Pancreas (tissue), 10 donors: Measurements from ENCODE around the gene PRELP. TPM values are rescaled to one million over a fixed set of nuclear protein-coding genes. Genes with fewer than 3 reads are reported as not detected.

Source experiments
- ATAC-seq, 4 donors: fragments of 200-7000 bp; cut with Tn5 transposase; one replicate each; pipeline versions ENCODE4 v1.8.0 to v1.9.1; 2020; ENCODE audit warnings: mild to moderate bottlenecking in 4 of 4, moderate library complexity in 4 of 4
- DNase-seq, 6 donors: peaks; one replicate each; pipeline ENCODE4 v3.0.0-alpha.2; 2020
- FAIRE-seq: peaks from 2 replicates; lab custom pipeline; 2012; peaks lifted over from hg19 to GRCh38; lab: Jason Lieb, UNC
- H3K27ac ChIP-seq, 4 donors: fragments of 200-600 bp; sonication (generic); 1 replicate in 3 of 4; 2 replicates in 1 of 4; pipeline versions ENCODE4 v1.5.0 to v1.8.0; 2020
- H3K27me3 ChIP-seq, 4 donors: fragments of 200-600 bp; one replicate each; pipeline ENCODE4 v1.8.0; 2021
- H3K36me3 ChIP-seq, 3 donors: fragments of 200-600 bp; sonication (generic) in 1 of 3; one replicate each; pipeline versions ENCODE4 v1.5.0 to v1.8.0; 2020 to 2021
- H3K4me1 ChIP-seq, 3 donors: fragments of 200-600 bp; one replicate each; pipeline ENCODE4 v1.8.0; 2021
- H3K4me3 ChIP-seq, 4 donors: fragments of 200-600 bp; sonication (generic) in 2 of 4; one replicate each; pipeline versions ENCODE4 v1.5.0 to v1.8.0; 2020 to 2021
- H3K9me3 ChIP-seq, 4 donors: fragments of 200-600 bp; one replicate each; pipeline ENCODE4 v1.8.0; 2021
- CTCF ChIP-seq, 4 donors: fragments of 200-600 bp; sonication (generic) in 3 of 4; IDR thresholded peaks; one replicate each; pipeline versions ENCODE4 v1.5.0 to v1.8.0; 2021; ENCODE audit warnings: antibody characterized with exemption in 4 of 4
- WGBS, 2 donors: extraction: QIAGEN DNeasy Blood & Tissue Kit; methylation state at CpG; one replicate each; pipeline ENCODE4 v1.1.7; 2013; 5-methylcytosine and 5-hydroxymethylcytosine counted together
- intact Hi-C, 3 donors: fragments of 100-400 bp; cut with DNase I; formaldehyde crosslinking; loops; one replicate each; pipeline versions ENCODE4 v1.11.1 to v1.14.2; 2022
- polyA plus RNA-seq, 2 donors: library from polyadenylated mRNA; stranded (reverse); fragments of 200-250 nt; gene quantifications; one replicate each; pipeline ENCODE4 v1.2.3, GENCODE V29; 2013
- total RNA-seq, 6 donors: library from RNA; stranded (reverse); fragmentation: NEBNext Ultra II Directional in 4 of 6; extraction: Animal tissue kit (Norgen Biotek cat#: 25700) in 4 of 6; gene quantifications; one replicate each; pipeline versions ENCODE4 v1.2.1 to v1.2.4, GENCODE V29; 2021 to 2023
- donor health status: healthy with polysubstance abuse.
- donor health status: DM: no; HTN: no; CAD: no; lungs with moderate emphysema.
- donor health status: DM: no; HTN: no; CAD: no.
- donor health status: control.
- donor health status: control.
- donor health status: Bipolar disorder and iron deficiency.
- donor health status: DM: yes; HTN: yes; CAD: no.
- donor health status: DM: no; HTN: no; CAD: no.
- donor health status: DM: no; HTN: no; CAD: no.
- donor health status: DM: yes; HTN: yes; CAD: no.

Gene PRELP
- total RNA-seq (1 to 10 TPM; 1.2 to 6.6 (median 2.4) TPM), polyA plus RNA-seq (1 to 10 TPM; 3.4 to 4.1 TPM)

DNA sequence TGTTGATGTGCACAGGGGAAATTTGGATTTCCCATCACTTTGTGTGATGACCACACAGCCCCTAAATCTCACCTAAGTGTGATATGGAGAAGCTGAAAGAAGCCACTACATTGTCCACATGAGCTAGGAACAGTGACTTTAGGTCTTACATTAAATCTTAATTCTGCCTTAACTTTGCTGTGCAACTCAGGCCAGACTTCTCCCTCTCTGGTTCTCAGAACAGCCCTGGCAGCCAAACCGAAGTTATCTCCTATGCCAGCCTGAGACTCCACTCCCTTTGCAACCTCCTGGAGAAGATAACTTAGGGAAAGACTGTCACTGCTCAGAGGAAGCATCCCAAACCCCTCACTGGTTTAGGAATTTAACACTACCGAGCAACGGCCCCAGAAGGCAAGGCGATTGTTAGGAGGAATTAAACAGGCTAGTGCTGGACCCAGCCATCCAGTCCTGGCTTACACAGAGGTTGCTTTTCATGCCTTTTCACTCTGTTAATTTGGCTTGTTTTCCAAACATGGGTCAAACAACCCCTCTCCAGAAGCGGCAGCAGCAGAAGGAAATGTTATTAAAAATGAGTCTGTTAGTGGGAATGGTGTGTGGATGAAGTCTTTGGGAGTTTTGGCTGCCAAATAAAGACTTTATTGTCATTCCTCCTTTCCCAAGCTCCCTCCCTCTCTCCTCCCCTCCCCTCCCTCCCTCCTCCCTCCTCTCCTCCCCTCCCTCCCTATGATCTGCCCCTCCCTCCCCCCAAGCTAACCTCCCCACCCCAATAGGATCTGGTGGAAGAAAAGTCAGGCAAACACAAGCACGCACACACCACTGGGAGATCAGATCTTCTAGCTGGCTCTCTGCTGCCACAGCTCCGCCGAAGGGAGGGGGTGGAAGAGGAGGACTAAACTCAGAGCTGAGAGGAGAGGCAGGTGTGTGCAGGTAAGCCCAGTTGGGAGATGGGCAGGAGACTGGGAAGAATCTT is at the start of gene PRELP:
Gene PRELP, plus strand, starts transcription at position 795 of the 970 bp plus-strand sequence. CDS start 7,379 bp downstream, outside the sequence.
- Histone ChIP-seq H3K27ac (peak within 1 kb of the TSS in 3 of 4 donors; percentile 37 to 55 (median 49)), H3K9me3 (no peaks in the 10 kb centered on the region), H3K4me1 (no peaks in the 10 kb centered on the region), H3K27me3 (no peaks in the 10 kb centered on the region), H3K4me3 (no peak within 1 kb of the TSS), H3K36me3 (no peaks in the 10 kb centered on the region)
- intact Hi-C loops: no loop called here
- ATAC-seq: peak; percentile 56 to 80 (median 72)
- no peak for TF ChIP-seq CTCF (IDR thresholded peaks at IDR 0.05)
- DNase-seq: peak in 4 of 6 donors; percentile 28 to 54 (median 39)
- WGBS, 2 donors: 11 to 14% methylated on average over 7 to 8 of the region's 8 CpGs
- FAIRE-seq: no peak

DNA sequence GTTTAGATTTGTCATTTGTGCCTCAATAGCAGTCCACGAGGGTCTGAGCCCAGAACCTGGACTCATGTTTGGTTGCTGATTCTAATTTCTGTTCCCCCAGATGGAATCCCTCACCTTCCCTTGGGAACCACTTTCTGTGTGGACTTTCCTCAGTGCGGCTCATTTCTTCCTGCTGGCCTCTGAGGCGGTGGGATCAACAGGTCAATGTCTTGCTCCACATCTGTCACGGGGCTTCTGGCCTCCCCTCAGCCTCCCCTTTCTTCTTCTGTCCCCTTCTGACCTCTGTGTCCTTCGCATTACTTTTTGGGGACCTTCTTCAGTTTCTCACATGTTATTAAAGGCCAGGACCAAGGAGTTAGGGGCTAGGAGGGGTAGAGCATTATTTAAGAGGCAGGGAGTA is 49.2 kb upstream of the PRELP start:
- no peak for TF ChIP-seq CTCF (IDR thresholded peaks at IDR 0.05)
- ATAC-seq (no peak), DNase-seq (no peak), FAIRE-seq (no peak)
- Histone ChIP-seq H3K27me3 (no peaks in the 10 kb centered on the region), H3K27ac (no peak overlapping the region), H3K36me3 (no peaks in the 10 kb centered on the region), H3K4me3 (no peak overlapping the region), H3K4me1 (no peaks in the 10 kb centered on the region), H3K9me3 (no peaks in the 10 kb centered on the region)
- intact Hi-C loops: no loop called here
- 77 to 87% methylated on average over 5 of the region's 5 CpGs for WGBS, 2 donors

DNA sequence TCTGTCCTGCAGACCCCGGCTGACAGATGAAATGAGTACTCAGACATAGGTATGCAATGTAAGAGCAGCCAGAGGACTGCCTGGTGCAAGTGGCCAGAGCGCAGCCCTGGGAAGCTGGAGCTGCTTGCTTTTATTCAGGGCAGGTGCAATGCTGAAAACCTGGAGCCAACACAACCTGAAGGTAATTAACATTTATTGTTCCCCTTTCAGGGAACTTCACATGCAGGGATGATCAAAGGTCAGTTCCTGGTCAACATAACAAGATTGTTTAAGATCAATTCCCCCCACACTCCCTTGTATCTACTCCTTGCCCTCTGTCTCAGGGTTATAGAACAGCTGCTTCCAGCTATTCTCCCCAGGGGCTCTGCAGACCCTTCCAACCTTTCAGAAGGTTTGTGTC is 48.7 kb upstream of the PRELP start:
- Histone ChIP-seq H3K9me3 (no peaks in the 10 kb centered on the region), H3K27me3 (no peaks in the 10 kb centered on the region), H3K4me1 (no peaks in the 10 kb centered on the region), H3K4me3 (no peak overlapping the region), H3K27ac (no peak overlapping the region), H3K36me3 (no peaks in the 10 kb centered on the region)
- no peak for TF ChIP-seq CTCF (IDR thresholded peaks at IDR 0.05)
- intact Hi-C loops: no loop called here
- FAIRE-seq (no peak), ATAC-seq (no peak), DNase-seq (no peak)
- 52 to 59% methylated on average over 2 of the region's 2 CpGs for WGBS, 2 donors

GRCh38 chr1:203427451-203427850 is 48.2 kb upstream of the PRELP start:
- H3K36me3 ChIP-seq: no peaks in the 10 kb centered on the region
- H3K4me1 ChIP-seq: no peaks in the 10 kb centered on the region
- no peak overlapping the region for H3K27ac ChIP-seq
- no peak overlapping the region for H3K4me3 ChIP-seq
- FAIRE-seq: no peak
- no peak for TF ChIP-seq CTCF (IDR thresholded peaks at IDR 0.05)
- WGBS, 2 donors: 94 to 95% methylated on average over 4 of the region's 4 CpGs
- ATAC-seq: no peak
- intact Hi-C loops: no loop called here
- H3K27me3 ChIP-seq: no peaks in the 10 kb centered on the region
- no peaks in the 10 kb centered on the region for H3K9me3 ChIP-seq
- DNase-seq: no peak
